ENCODE data around the gene TNF. TPM values are rescaled to one million over a fixed set of nuclear protein-coding genes. Genes with fewer than 3 reads are reported as not detected.

Gene TNF
- total RNA-seq, 1 experiment from 2014 or later: 0.31 TPM

- no peaks in the 10 kb centered on the region for H3K9me3 Mint-ChIP-seq
- TF ChIP-seq HMGA2 (CRISPR knock-in tag; IDR thresholded peaks at IDR 0.05) (no peak), MXD4 (CRISPR knock-in tag; IDR thresholded peaks at IDR 0.05; ENCODE audit: borderline replicate concordance) (no peak), FOXK1 (CRISPR knock-in tag; IDR thresholded peaks at IDR 0.05) (no peak), ZNF317 (CRISPR knock-in tag; IDR thresholded peaks at IDR 0.05; ENCODE audit: borderline replicate concordance, low read depth) (no peak), ZNF219 (CRISPR knock-in tag; IDR thresholded peaks at IDR 0.05; ENCODE audit: borderline replicate concordance) (no peak), CBFB (CRISPR knock-in tag; IDR thresholded peaks at IDR 0.05; ENCODE audit: low read depth) (no peak), GRHL2 (CRISPR knock-in tag; IDR thresholded peaks at IDR 0.05; ENCODE audit: insufficient replicate concordance, severe bottlenecking) (no peak), SP1 (CRISPR knock-in tag; conservative IDR thresholded peaks at IDR 0.05) (no peak), PRDM15 (CRISPR knock-in tag; IDR thresholded peaks at IDR 0.05) (no peak), ATF2 (CRISPR knock-in tag; IDR thresholded peaks at IDR 0.05; ENCODE audit: borderline replicate concordance, low read depth) (no peak), NR3C1 (CRISPR knock-in tag; conservative IDR thresholded peaks at IDR 0.05; ENCODE audit: low read depth) (no peak)
- TF ChIP-seq, protein P1, sequence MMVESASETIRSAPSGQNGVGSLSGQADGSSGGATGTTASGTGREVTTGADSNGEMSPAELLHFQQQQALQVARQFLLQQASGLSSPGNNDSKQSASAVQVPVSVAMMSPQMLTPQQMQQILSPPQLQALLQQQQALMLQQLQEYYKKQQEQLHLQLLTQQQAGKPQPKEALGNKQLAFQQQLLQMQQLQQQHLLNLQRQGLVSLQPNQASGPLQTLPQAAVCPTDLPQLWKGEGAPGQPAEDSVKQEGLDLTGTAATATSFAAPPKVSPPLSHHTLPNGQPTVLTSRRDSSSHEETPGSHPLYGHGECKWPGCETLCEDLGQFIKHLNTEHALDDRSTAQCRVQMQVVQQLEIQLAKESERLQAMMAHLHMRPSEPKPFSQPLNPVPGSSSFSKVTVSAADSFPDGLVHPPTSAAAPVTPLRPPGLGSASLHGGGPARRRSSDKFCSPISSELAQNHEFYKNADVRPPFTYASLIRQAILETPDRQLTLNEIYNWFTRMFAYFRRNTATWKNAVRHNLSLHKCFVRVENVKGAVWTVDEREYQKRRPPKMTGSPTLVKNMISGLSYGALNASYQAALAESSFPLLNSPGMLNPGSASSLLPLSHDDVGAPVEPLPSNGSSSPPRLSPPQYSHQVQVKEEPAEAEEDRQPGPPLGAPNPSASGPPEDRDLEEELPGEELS (CRISPR knock-in tag; IDR thresholded peaks at IDR 0.05): no peak
- TF ChIP-seq, protein P2, sequence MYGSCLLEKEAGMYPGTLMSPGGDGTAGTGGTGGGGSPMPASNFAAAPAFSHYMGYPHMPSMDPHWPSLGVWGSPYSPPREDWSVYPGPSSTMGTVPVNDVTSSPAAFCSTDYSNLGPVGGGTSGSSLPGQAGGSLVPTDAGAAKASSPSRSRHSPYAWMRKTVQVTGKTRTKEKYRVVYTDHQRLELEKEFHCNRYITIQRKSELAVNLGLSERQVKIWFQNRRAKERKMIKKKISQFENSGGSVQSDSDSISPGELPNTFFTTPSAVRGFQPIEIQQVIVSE (CRISPR knock-in tag; IDR thresholded peaks at IDR 0.05; ENCODE audit: borderline replicate concordance): no peak
- TF ChIP-seq, protein P3, sequence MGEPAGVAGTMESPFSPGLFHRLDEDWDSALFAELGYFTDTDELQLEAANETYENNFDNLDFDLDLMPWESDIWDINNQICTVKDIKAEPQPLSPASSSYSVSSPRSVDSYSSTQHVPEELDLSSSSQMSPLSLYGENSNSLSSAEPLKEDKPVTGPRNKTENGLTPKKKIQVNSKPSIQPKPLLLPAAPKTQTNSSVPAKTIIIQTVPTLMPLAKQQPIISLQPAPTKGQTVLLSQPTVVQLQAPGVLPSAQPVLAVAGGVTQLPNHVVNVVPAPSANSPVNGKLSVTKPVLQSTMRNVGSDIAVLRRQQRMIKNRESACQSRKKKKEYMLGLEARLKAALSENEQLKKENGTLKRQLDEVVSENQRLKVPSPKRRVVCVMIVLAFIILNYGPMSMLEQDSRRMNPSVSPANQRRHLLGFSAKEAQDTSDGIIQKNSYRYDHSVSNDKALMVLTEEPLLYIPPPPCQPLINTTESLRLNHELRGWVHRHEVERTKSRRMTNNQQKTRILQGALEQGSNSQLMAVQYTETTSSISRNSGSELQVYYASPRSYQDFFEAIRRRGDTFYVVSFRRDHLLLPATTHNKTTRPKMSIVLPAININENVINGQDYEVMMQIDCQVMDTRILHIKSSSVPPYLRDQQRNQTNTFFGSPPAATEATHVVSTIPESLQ (CRISPR knock-in tag; IDR thresholded peaks at IDR 0.05): no peak
- TF ChIP-seq, protein P4, sequence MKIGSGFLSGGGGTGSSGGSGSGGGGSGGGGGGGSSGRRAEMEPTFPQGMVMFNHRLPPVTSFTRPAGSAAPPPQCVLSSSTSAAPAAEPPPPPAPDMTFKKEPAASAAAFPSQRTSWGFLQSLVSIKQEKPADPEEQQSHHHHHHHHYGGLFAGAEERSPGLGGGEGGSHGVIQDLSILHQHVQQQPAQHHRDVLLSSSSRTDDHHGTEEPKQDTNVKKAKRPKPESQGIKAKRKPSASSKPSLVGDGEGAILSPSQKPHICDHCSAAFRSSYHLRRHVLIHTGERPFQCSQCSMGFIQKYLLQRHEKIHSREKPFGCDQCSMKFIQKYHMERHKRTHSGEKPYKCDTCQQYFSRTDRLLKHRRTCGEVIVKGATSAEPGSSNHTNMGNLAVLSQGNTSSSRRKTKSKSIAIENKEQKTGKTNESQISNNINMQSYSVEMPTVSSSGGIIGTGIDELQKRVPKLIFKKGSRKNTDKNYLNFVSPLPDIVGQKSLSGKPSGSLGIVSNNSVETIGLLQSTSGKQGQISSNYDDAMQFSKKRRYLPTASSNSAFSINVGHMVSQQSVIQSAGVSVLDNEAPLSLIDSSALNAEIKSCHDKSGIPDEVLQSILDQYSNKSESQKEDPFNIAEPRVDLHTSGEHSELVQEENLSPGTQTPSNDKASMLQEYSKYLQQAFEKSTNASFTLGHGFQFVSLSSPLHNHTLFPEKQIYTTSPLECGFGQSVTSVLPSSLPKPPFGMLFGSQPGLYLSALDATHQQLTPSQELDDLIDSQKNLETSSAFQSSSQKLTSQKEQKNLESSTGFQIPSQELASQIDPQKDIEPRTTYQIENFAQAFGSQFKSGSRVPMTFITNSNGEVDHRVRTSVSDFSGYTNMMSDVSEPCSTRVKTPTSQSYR (CRISPR knock-in tag; IDR thresholded peaks at IDR 0.05): no peak
- TF ChIP-seq, protein P5, sequence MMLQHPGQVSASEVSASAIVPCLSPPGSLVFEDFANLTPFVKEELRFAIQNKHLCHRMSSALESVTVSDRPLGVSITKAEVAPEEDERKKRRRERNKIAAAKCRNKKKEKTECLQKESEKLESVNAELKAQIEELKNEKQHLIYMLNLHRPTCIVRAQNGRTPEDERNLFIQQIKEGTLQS (CRISPR knock-in tag; conservative IDR thresholded peaks at IDR 0.05): no peak
- H3K36me3 Mint-ChIP-seq: peaks cover 78% of the 10 kb centered on the region
- peaks cover 48% of the 10 kb centered on the region for H3K4me1 Mint-ChIP-seq
- H3K27ac Mint-ChIP-seq: peak overlapping the region; percentile 53
- H3K27me3 Mint-ChIP-seq (ENCODE audit: low read depth): no peaks in the 10 kb centered on the region
- DNase-seq (ENCODE audit: low spot score) (no peak), ATAC-seq (no peak)
- ChIA-PET CTCF (interaction anchor here (0.5 kb wide), 1 partner anchor 34 kb away, joined by 3 read pairs; no protein-coding TSS in a partner anchor), POLR2A (no interaction called here)
- H3K4me3 Mint-ChIP-seq: no peak overlapping the region
Measured at GRCh38 chr6:31532644-31533454, 42.5 kb upstream of the TNF start.
